NCI-H524 treated with DMSO at 0.1 percent for 48 hours (cell line): ENCODE measurements around the gene GNAT2.

Experiments
- DNase-seq: peaks from one replicate; lab custom pipeline; 2025; lab: John Stamatoyannopoulos, UW

Gene GNAT2

DNA sequence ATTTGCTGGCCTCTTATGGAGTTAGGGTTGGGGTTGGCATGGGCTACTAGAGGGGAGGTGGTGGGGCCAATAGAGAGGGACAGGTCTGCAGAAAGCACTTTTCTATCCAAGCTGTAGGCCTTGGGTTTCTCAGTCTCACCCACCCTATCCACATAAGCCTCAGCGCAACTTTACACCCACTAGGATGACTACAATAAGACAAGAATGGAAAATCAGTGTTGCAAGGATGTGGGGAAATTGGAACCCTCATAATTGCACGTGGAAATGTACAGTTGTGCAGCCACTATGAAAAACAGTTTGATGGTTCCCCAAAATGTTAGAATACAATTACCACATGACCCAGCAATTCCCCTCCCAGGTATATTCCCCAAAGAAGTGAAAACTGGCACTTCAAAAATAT lies 22.4 kb upstream of the GNAT2 start:
- DNase-seq, result no peak

DNA sequence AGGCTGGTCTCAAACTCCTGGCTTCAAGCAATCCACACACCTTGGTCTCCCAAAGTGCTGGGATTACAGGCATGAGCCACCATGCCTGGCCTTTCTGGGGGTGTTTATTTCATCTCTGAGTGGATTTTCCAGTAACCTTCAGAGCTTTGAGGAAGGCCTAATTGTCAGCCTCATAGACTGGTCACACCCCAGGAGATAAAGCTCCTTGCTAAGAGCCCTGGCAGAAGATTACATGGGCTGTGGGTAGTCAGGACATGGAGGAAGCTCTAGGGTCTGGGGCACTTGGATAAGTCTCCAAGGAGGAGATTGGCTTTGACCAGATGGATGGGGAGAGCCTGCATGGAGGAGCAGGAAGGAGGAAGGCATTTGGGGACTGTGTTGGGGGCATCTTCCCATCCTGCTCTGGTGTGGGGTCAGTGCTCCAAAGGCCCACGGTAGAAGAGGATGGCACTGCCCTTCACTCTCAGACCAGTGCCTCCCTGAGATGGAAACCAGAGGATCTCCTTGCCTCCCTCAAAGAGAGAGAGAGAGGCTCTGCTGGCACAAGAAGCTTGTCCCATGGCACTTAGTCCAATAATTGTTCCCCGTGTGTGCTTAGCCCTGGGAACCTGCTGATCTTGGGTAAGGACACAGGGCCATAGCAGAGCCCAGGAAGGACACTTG lies 21.8 kb upstream of the GNAT2 start:
- DNase-seq, result no peak

DNA sequence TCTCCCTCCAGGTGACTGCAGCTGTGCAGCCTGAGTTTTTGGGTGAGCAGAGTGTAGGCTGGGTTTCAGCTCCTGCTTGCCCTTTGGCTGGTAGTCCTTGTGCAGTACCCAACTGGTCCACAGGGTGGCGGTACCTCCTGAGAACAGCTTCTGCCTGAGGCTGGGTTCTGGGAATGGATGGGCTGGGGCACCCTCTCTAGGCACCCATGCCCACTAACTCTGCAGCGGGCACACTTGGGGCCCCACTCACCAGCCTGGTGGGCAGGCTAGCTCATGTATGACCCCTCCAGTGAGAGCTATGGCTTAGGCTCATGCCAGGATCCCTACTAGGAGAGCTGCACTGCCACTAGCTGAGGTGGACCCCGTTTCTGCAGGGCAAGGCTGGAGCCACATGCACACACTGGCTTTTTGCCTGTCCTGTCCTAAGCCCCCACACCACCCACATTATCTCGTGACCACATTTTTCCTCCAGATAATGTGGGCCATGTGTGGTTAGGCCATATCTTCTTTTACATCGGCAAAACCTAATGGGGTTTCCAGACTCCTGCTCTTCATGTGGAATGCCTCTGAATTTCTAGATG lies 21.0 kb upstream of the GNAT2 start:
- no peak for DNase-seq

GRCh38 chr1:109639841-109640184 lies 20.4 kb upstream of the GNAT2 start:
- DNase-seq, result no peak

DNA sequence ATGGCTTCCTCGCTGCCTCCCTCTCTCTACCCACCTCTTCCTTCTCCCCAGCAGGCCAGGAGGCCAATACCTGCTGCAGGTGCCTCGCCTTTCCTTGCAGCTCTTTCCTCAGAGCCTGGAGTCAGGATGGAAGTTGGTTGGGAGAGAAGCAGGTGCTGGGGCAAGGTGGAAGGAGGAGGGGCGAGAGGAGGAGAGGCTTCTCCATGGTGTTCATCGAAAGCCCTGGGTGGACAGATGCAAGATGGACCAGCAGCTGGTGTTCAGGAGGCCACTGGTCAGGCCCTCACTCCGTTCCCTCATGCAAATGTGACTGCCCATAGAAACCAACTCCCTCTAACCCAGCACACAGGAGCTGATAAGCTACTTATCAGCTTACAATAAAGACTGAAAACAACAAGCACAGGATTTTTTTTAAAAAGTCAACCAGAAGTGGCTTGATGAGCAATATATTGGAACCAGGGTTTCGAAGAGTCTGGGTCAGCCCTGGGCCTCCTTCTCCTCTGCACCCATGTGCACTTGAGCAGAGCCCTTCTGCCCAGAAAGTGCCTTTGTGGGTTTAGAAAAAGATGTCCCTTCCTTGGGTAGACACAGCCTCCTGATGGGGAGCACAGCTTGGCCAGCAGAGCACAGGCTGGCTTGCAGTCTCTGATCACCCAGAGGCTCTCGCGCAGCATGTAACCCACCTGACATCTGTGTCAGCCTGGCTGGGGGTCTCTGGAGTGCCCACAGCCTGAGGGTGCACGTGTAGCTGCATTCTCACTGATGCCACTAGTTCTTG lies 19.8 kb upstream of the GNAT2 start:
- no peak for DNase-seq

GRCh38 chr1:109637446-109637845 lies 18.0 kb upstream of the GNAT2 start:
- DNase-seq, result no peak

- DNase-seq, result no peak
Measured at GRCh38 chr1:109636201-109636952, 17.0 kb upstream of the GNAT2 start.

DNA sequence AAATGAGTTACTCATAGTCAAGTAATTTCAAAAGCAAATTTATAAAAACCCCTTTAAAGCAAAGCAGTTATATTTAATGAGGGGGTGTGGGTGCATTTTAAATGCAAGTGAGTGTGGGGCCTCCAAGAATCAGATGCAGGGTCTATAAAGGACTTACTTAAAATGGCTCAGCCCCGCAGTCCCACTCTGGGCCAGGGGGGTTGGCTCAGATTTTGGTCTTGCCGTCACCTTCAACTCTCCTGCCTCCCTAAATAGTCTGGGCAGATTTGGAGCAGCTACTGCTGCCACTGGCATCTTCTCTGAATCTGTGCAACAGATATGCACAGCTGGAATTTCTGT lies 16.4 kb upstream of the GNAT2 start:
- no peak for DNase-seq

DNA sequence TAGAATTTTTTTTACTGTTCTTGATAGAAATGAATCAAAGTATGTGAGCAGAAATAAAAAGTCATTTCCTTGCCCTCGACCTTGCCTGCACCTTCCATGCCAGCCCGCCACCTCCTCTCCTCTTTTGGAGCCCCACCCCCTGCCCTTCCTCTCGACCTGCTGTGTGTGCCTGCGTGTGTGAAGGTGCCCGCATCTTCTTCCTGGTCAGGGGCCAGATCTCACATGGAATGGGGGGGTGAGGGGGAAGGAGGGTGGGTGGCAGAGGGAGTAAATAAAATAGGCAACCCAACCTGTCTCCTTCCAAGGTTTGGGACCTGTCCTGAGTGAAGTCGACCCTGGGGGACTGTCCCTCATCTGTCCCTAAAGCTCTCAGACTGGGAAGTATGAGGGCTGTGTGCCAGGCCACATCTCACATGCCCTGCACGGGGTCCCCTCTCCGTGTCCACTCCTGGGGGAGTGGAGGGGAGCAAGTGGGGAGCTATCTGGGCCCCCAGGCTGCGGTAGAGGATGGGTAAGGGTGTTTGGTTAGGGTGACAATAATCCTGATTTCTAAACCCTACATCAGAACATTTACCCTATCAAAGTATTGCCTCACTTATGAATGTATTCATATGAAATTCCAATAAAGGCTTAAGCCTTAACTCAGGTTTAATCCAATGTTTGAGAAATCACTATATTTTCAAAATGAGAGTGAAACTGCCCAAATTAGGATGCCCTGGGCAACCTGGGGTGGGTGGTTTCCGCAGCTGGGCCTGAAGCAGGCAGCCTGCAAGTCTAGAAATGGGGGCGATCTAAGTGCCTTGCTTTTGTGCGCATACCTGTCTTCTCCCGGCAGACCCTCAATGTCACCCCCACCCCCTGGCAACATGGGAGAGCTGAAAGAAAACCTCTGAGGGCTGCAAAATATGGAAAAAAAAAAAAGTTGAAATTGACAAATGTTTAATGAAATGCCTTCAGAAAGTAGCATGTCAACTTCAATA lies 15.6 kb upstream of the GNAT2 start:
- DNase-seq, result no peak

DNA sequence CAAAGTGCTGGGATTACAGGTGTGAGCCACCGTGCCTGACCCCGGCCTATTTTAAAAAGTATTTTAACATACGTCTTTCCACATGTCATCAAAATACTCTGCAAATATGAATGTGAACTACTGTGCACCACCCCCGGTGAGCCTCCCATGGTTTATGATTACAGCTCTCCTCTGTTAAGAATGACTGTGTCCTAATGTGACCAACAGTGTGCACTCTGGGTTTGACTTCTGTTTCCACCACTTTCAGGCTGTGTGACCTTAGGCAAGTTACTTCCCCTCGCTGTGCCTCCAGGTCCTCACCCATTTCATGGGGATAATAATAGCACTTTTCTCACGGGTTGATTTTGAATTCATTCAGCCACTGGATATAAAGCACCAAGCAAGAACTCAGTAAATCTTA lies 14.9 kb upstream of the GNAT2 start:
- no peak for DNase-seq

GRCh38 chr1:109632671-109633346 lies 13.4 kb upstream of the GNAT2 start:
- DNase-seq, result peak; percentile 29

- no peak for DNase-seq
Measured at GRCh38 chr1:109631513-109632505, 12.4 kb upstream of the GNAT2 start.

- DNase-seq, result no peak
Measured at GRCh38 chr1:109630898-109631512, 11.6 kb upstream of the GNAT2 start.

GRCh38 chr1:109630081-109630897 lies 10.9 kb upstream of the GNAT2 start:
- DNase-seq, result no peak

DNA sequence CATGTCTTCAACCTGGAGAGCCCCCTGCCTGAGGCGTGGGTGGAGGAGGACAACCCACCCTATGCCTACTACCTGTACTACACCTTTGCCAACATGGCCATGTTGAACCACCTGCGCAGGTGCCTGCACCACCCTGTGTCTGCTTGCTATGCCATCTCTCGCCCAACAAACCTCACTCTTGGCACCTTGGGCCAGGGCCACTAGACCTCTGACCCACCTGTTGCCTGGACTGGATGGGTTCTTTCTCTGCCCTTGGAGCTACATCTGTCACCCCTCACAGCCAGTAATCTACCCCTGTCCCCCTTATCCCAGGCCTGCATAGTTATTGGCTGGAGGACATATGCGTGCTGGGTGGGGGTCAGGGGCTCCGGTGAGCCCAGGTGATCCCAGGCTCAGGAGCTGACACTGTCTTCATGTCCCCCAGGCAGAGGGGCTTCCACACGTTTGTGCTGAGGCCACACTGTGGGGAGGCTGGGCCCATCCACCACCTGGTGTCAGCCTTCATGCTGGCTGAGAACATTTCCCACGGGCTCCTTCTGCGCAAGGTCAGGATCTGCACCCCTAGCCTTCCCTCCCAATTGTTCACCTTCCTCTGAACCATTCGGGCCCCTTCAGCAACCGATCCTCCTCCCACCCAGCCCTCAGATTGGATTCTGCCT lies 10.1 kb upstream of the GNAT2 start:
- no peak for DNase-seq

DNA sequence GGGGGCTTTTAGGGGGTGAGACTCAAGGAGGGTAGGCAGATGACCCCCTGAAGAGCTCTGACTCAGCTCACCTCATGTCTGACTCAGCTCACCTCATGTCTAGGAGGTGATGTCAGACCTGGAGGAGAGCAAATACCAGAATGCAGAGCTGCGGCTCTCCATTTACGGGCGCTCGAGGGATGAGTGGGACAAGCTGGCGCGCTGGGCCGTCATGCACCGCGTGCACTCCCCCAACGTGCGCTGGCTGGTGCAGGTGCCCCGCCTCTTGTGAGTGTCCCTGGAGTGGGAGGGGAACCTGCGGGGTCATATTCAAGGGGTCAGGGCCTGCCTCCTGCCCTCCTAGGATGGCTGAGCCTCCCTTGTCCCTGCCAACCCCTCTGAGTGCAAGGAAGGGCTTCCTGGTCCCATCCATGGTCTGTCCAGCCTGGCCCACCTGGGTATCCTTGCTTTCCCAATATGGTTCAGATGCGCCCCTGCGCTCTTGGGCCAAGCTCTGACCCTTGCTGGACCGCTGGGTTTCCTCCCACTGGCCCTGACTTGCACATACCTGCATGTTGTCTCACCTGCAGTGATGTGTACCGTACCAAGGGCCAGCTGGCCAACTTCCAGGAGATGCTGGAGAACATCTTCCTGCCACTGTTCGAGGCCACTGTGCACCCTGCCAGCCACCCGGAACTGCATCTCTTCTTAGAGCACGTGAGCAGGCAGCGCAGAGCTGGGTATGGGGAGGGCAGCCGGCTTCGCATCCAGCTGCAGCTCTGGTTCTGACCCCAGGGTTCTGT lies 9.3 kb upstream of the GNAT2 start:
- no peak for DNase-seq
